H9 (cell line): ENCODE data around the gene VWF. TPM values are rescaled to one million over a fixed set of nuclear protein-coding genes. Genes with fewer than 3 reads are reported as not detected.

Source experiments
- DNase-seq: peaks from one replicate; pipeline ENCODE4 v3.0.0-alpha.2; 2017
- H2AFZ ChIP-seq: one replicate; pipeline ENCODE4 v1.6.1; 2013; ENCODE audit warnings: mild to moderate bottlenecking, low read length, control low read depth, moderate library complexity
- H2AK5ac ChIP-seq: 2 replicates; pipeline ENCODE4 v1.6.1; 2013; ENCODE audit warnings: low read length, control low read depth, mixed read lengths; ENCODE audit not compliant: insufficient read length
- H2BK120ac ChIP-seq: one replicate; pipeline ENCODE4 v1.6.1; 2013; ENCODE audit warnings: low read depth, mild to moderate bottlenecking, low read length, control low read depth, inconsistent platforms; ENCODE audit not compliant: poor library complexity, severe bottlenecking
- H2BK12ac ChIP-seq: 2 replicates; pipeline ENCODE4 v1.6.1; 2013; ENCODE audit warnings: low read length, control low read depth, mixed read lengths, low read depth; ENCODE audit not compliant: insufficient read length
- H2BK15ac ChIP-seq: 2 replicates; pipeline ENCODE4 v1.6.1; 2013; ENCODE audit warnings: low read depth, low read length, control low read depth
- H2BK20ac ChIP-seq: one replicate; pipeline ENCODE4 v1.6.1; 2013; ENCODE audit warnings: low read depth, mild to moderate bottlenecking, low read length, control low read depth, inconsistent platforms; ENCODE audit not compliant: poor library complexity, severe bottlenecking
- H2BK5ac ChIP-seq: 2 replicates; pipeline ENCODE4 v1.6.1; 2013; ENCODE audit warnings: low read length, control low read depth, mixed read lengths; ENCODE audit not compliant: insufficient read length
- H3K14ac ChIP-seq: 2 replicates; pipeline ENCODE4 v1.6.1; 2013; ENCODE audit warnings: low read length, control low read depth; ENCODE audit not compliant: insufficient read depth
- H3K18ac ChIP-seq: 2 replicates; pipeline ENCODE4 v1.6.1; 2013; ENCODE audit warnings: low read depth, mild to moderate bottlenecking, mixed read lengths, low read length, control low read depth; ENCODE audit not compliant: insufficient read length
- H3K23ac ChIP-seq: 2 replicates; pipeline ENCODE4 v1.6.1; 2013; ENCODE audit warnings: low read length, control low read depth, mixed read lengths, low read depth; ENCODE audit not compliant: insufficient read length
- H3K23me2 ChIP-seq: 2 replicates; pipeline ENCODE4 v1.6.1; 2013; ENCODE audit warnings: low read depth, mild to moderate bottlenecking, mixed read lengths, low read length, control low read depth; ENCODE audit not compliant: insufficient read length, poor library complexity, severe bottlenecking
- H3K27ac ChIP-seq: 2 replicates; pipeline ENCODE4 v1.5.1; 2013; ENCODE audit warnings: low read length, control low read depth, mixed read lengths, low read depth; ENCODE audit not compliant: insufficient read length
- H3K27me3 ChIP-seq: 2 replicates; pipeline ENCODE4 v1.6.1; 2013; ENCODE audit warnings: low read length, control low read depth, inconsistent platforms; ENCODE audit not compliant: insufficient read depth
- H3K4ac ChIP-seq: 2 replicates; pipeline ENCODE4 v1.6.1; 2013; ENCODE audit warnings: low read depth, mild to moderate bottlenecking, control low read depth, inconsistent platforms, low read length, moderate library complexity
- H3K4me1 ChIP-seq: 2 replicates; pipeline ENCODE4 v1.6.1; 2013; ENCODE audit warnings: low read length, control low read depth, inconsistent platforms; ENCODE audit not compliant: insufficient read depth
- H3K4me2 ChIP-seq: 2 replicates; pipeline ENCODE4 v1.6.1; 2013; ENCODE audit warnings: low read length, control low read depth, mixed read lengths; ENCODE audit not compliant: insufficient read length, insufficient read depth
- H3K56ac ChIP-seq: 2 replicates; pipeline ENCODE4 v1.6.1; 2013; ENCODE audit warnings: low read depth, mild to moderate bottlenecking, mixed read lengths, low read length, control low read depth; ENCODE audit not compliant: insufficient read length
- H3K79me1 ChIP-seq: 2 replicates; pipeline ENCODE4 v1.6.1; 2013; ENCODE audit warnings: low read depth, mild to moderate bottlenecking, moderate library complexity, low read length, control low read depth, inconsistent platforms; ENCODE audit not compliant: insufficient read depth, poor library complexity, severe bottlenecking
- H3K79me2 ChIP-seq: 2 replicates; pipeline ENCODE4 v1.6.1; 2013; ENCODE audit warnings: low read length, control low read depth, inconsistent platforms; ENCODE audit not compliant: insufficient read depth
- H3K9ac ChIP-seq: 2 replicates; pipeline ENCODE4 v1.6.1; 2013; ENCODE audit warnings: low read length, control low read depth, mixed read lengths; ENCODE audit not compliant: insufficient read length; ENCODE audit errors: extremely low read depth
- H3K9me3 ChIP-seq: one replicate; pipeline ENCODE4 v1.6.1; 2013; ENCODE audit warnings: low read depth, low read length, inconsistent platforms; ENCODE audit not compliant: control insufficient read depth
- H3T11ph ChIP-seq: one replicate; pipeline ENCODE4 v1.6.1; 2013; ENCODE audit warnings: mild to moderate bottlenecking, low read length, control low read depth, inconsistent platforms
- H4K20me1 ChIP-seq: one replicate; pipeline ENCODE4 v1.6.1; 2013; ENCODE audit not compliant: control insufficient read depth, insufficient read length, insufficient read depth
- H4K5ac ChIP-seq: 2 replicates; pipeline ENCODE4 v1.6.1; 2013; ENCODE audit warnings: low read depth, mild to moderate bottlenecking, mixed read lengths, low read length, control low read depth; ENCODE audit not compliant: insufficient read length
- H4K8ac ChIP-seq: replicated peaks from 2 replicates; pipeline ENCODE4 v1.6.1; 2013; ENCODE audit warnings: low read length, control low read depth, mixed read lengths, low read depth; ENCODE audit not compliant: insufficient read length
- H4K91ac ChIP-seq: 2 replicates; pipeline ENCODE4 v1.6.1; 2013; ENCODE audit warnings: low read depth, mild to moderate bottlenecking, moderate library complexity, mixed read lengths, low read length, control low read depth; ENCODE audit not compliant: insufficient read length
- H3K27ac Mint-ChIP-seq, 3 experiments: 2 replicates in 2 of 3; 3 replicates in 1 of 3; pipeline ENCODE4 v1.8.0; 2020 to 2021; ENCODE audit warnings: mixed read lengths in 3 of 3, mild to moderate bottlenecking in 1 of 3, moderate library complexity in 1 of 3
- H3K27me3 Mint-ChIP-seq: 2 replicates; pipeline ENCODE4 v1.8.0; 2021; ENCODE audit warnings: low read depth, mild to moderate bottlenecking, moderate library complexity, mixed read lengths
- H3K36me3 Mint-ChIP-seq, 3 experiments: 2 replicates in 2 of 3; 3 replicates in 1 of 3; pipeline ENCODE4 v1.8.0; 2020 to 2021; ENCODE audit warnings: low read depth in 3 of 3, mixed read lengths in 3 of 3; ENCODE audit not compliant: insufficient read depth in 1 of 3
- H3K4me1 Mint-ChIP-seq, 2 experiments: 2 replicates each; pipeline ENCODE4 v1.8.0; 2020; ENCODE audit warnings: mixed read lengths in 2 of 2
- H3K4me3 Mint-ChIP-seq, 2 experiments: 2 replicates in 1 of 2; 3 replicates in 1 of 2; pipeline ENCODE4 v1.8.0; 2020 to 2021; ENCODE audit warnings: mild to moderate bottlenecking in 2 of 2, mixed read lengths in 2 of 2, moderate library complexity in 1 of 2
- H3K9me3 Mint-ChIP-seq, 2 experiments: 2 replicates in 1 of 2; 3 replicates in 1 of 2; pipeline ENCODE4 v1.8.0; 2020; ENCODE audit warnings: mild to moderate bottlenecking in 2 of 2, mixed read lengths in 2 of 2, moderate library complexity in 1 of 2
- CTCF ChIP-seq: fragments of 200-600 bp; sonication (generic); conservative IDR thresholded peaks from 3 replicates; pipeline ENCODE4 v1.8.0; 2021; ENCODE audit warnings: antibody characterized with exemption, mild to moderate bottlenecking
- WGBS: extraction: QIAGEN DNeasy Blood & Tissue Kit; methylation state at CpG from one replicate; pipeline ENCODE4 v1.1.7; 2013; ENCODE audit warnings: missing lambda C conversion rate, low lambda C conversion rate, mixed read lengths; ENCODE audit not compliant: insufficient read length; ENCODE audit errors: extremely low coverage; 5-methylcytosine and 5-hydroxymethylcytosine counted together
- total RNA-seq: library from RNA; stranded (reverse); gene quantifications from 2 replicates; pipeline ENCODE4 v1.2.1, GENCODE V29; 2021

The VWF gene
- total RNA-seq, 1 experiment from 2014 or later: 0.17 TPM

GRCh38 chr12:5913387-5913786 is 211.1 kb downstream of the VWF start:
- Histone ChIP-seq H2BK15ac (no peak overlapping the region), H3K4ac (no peak overlapping the region), H4K91ac (no peak overlapping the region), H2AFZ (no peak overlapping the region), H3T11ph (no peak overlapping the region), H3K27ac (no peak overlapping the region), H2BK5ac (no peak overlapping the region), H3K56ac (no peak overlapping the region), H2BK120ac (no peak overlapping the region), H2AK5ac (no peak overlapping the region), H3K79me2 (no peaks in the 10 kb centered on the region), H2BK12ac (no peak overlapping the region), H3K18ac (no peak overlapping the region), H4K5ac (no peak overlapping the region), H4K20me1 (no peaks in the 10 kb centered on the region), H3K9me3 (no peaks in the 10 kb centered on the region), H3K14ac (no peak overlapping the region), H3K4me2 (no peak overlapping the region), H3K4me1 (no peaks in the 10 kb centered on the region), H3K79me1 (no peaks in the 10 kb centered on the region), H3K23me2 (no peaks in the 10 kb centered on the region), H3K9ac (no peak overlapping the region), H3K23ac (no peak overlapping the region), H3K27me3 (no peaks in the 10 kb centered on the region), H2BK20ac (no peak overlapping the region), H4K8ac (no peak overlapping the region)
- Mint-ChIP-seq H3K27me3 (peaks cover 2% of the 10 kb centered on the region; the same call in 1 of the 2 replicates), H3K27ac (no peak overlapping the region), H3K36me3 (no peaks in the 10 kb centered on the region), H3K4me3 (no peak overlapping the region), H3K4me1 (no peaks in the 10 kb centered on the region), H3K9me3 (no peaks in the 10 kb centered on the region)
- peak; percentile 18 for DNase-seq
- no peak for TF ChIP-seq CTCF
- WGBS: no CpG with 5 or more reads among the region's 9 CpGs
